Stimulated activated CD8-positive, alpha-beta memory T cell treated with anti-CD3 and anti-CD28 coated beads, Interleukin-12 subunit alpha, Interleukin-12 subunit beta, amount 100 ng/mL, for 1 hour (primary cell): ENCODE results near the gene NDUFC1.
"Not testable (repeated sequence)": the region's sequence is repeated elsewhere in the genome, so short reads cannot be mapped to it uniquely, and the experiment has no call there.

Experiments used
- DNase-seq: peaks from one replicate; pipeline ENCODE4 v3.0.0-alpha.2; 2020; ENCODE audit warnings: low read depth

Gene NDUFC1

DNA sequence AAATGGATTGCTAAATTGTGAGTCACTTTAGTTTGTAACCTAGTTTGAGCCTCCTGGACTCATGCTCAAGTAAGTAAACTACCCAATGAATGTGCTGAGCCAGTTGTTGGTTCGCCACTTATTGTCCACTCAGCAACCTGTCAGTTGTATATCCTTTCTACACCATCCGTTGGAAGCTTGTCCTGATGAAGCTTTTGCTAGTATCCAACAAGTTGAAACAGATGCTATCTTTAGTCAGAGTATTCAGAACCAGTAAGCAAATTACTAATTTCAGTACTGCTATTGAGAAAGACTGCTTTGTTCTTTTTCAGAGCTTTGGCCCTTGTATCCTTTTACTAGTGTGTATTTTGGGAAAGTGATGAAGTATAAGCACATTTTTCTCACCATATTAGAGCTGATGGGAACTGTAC is 5.3 kb downstream of the NDUFC1 start:
- no peak for DNase-seq

DNA sequence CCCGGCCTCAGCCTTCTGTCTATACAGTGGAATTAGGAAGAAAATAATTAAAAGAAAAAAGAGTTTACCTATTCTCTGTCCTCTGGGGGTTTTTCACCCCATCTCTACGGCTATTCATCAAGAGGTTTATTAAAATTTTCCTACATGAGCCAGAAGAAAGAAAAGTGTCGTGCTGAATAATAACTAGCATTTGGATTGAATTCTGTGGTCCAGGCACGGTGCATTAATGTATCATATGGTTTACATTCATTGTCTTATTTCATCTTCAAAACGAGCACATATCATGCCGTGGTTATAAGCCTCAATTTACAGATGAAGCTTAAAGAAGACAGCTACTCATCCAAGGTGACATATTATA is 6.4 kb downstream of the NDUFC1 start:
- DNase-seq, result no peak

DNA sequence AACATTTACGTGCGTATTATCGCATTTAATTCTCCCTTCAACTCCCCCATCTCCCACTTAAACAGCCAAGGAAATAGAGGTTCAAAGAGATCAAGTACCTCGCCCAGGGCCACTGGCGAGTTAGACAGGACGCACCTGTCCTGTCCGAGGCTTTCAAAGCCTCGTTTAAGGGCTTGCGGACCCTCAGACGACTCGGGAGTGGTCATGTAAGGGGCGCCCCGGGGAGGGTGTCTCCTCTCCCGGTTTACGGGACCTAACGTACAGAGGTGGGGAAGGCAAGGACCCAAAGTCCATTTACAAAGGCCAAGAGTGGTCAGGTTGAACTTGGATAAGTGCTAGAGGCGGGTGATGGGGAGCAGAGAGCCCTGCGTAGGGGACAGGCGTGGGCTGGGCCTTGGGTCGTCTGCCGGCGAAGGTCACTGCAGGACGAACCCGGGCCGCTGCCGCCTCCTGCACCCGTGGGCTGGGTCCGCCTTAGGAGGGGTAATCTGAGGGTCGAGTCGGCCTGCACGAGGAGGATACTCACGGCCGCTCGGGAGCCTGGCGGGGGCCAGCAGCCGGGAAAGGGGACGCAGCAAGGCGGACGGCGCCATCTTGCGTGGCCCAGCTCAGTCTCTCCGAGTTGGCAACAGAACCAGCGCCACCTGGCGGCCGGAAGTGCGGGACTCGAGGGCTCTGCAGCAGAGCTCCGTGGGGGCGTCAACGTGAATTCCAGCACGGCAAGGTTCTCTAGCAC is 6.9 kb downstream of the NDUFC1 start:
- peak; percentile 99 for DNase-seq

DNA sequence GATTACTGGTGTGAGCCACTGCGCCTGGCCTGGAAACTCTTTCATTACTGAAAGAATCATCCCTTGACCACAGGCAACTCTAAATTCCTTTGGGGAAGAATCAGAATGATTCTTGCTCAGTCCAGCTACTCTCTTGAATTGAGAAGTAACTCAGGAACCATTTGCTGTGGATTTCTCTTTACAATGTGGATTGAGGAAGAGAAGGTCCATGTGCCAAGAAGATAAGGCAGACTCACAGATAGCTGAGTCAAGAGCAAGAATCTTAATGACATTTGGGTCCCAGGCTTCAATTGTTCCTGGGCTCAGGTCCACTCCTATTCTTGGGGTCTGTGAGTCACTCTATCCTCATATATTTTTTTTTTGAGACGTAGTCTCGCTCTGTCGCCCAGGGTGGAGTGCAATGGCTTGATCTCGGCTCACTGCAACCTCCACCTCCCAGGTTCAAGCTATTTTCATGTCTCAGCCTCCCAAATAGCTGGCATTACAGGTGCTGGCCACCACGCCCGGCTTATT is 16.0 kb downstream of the NDUFC1 start:
- DNase-seq, result no peak

DNA sequence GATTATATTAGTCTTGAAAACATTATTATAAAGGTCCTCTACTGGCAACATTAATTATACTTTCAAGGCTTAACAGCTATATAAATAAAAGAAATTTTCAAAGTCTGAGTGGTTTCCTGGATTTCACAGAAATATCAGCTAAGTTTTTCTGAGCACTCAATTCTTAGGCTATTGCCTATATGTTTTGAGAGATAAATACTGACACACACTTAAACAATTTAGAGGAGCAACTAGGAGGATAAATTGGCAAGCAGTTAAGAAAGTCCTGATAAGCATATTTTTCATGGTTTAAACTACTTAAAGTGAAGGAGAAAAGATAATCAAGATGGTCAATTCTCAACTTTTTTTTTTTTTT is 19.6 kb downstream of the NDUFC1 start:
- no peak for DNase-seq

DNA sequence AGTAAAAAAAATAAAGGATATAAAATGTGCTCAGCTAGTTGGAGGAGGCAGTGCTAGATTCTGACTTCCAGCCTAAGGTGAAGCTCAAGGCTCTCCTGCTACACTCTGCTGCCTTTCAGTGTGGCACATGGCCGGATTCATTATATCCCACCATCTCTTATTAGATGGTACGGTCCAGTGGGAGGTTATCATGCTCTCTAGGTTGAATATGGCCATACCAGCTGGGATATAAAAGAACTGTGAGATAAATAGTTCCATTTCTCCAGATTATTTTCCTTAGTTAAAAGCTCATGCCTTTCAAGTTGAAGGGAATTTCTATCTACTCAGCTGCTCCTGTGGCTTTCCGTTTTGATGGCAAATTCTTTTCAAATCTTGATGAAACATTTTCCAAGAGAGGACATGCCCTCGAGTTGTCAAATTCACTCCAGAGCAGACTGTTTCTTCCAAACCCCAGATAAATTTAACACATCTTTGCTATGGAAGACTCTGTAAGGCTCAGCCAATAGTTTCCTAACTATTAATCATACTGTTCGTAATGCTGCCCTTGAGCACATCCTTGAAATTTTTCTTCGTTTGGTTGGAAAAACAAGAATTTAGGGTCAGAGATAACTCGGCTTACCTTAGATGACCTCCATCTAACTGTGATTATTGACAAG is 20.1 kb downstream of the NDUFC1 start:
- no peak for DNase-seq

DNA sequence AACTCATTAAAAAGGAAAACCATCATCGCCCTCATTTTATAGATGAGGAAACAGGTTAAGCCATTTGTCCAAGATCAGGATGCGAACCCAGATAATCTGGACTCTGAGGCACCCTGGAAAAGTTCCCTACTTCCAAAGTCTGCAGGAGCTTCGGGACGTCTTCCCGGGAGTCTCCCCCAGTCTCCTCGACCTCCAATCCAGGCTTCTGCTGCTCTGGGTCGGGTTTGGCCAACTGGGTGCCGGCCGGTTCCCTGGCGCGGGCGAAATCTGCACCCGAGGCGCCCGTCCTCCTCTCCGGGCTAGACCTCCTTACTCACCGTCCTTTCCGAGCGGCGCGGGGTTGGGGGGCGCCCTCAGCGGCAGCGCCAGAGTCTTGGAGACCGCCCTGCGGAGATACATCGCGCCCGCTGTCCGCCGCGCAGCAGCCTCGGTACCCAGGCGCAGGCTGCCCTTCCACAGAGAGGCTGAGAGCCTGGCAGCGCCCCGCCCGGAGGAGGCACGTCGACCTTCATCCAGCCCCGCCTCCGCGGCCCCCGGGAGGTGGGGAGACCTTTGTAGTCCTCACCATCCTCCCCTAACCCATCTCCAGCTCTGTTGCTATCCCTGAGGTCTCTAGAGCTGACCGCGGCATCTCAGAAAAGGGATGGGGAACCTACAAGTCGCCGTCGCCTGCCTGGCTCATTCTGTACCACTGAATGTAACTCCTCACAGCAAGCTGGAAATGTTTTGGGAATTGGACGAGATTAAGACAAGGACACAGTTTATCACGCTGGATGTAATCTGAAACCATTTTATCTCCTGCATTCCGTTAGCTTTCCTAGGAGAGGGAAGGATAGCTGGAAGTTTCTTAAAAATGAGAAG is 22.3 kb downstream of the NDUFC1 start, which contains the start of gene MGARP:
Gene MGARP, minus strand, starts transcription at position 466 of the 861 bp plus-strand sequence. Its CDS starts 67 bp downstream, at position 399.
- DNase-seq, result no peak

DNA sequence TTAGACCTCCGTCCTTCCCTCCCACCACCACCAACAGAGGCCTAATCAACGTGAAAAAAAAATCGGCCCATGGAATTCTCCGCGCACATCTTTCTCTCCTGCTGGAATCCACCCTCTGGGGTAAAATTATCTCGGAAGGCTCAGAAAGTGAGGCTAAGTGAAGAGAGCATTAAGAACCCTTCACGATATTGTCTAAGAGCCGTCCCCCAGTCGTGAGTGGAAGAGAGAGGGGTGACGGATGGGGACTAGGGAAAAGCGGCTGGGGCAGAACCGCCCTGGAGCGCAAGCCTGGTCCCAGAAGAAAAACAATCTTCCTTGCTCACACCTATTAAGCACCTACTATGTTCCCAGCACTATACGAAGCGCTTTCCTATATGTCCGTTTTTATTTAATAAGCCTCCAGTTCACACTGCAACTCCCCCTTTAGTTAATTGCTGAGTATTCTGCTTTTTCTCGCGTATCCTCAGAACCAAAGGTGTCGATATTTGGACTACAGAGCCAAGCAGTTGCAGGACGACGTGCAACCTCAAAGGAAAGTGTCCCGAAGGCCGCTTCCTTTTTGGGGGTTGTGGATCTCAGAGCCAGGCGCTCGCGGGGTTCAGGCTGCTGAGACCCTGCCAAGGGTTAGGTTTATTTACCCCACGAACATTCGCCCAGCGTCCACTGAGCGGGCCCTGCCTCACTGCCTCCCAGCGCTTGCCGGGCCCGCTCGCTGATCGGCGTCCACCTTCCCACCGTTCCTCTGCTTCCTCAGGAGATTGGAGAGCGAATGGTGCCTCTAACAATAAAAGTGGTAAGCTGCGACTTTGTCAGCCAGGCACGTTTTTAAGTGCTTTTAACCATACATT is 23.1 kb downstream of the NDUFC1 start:
- no peak for DNase-seq

DNA sequence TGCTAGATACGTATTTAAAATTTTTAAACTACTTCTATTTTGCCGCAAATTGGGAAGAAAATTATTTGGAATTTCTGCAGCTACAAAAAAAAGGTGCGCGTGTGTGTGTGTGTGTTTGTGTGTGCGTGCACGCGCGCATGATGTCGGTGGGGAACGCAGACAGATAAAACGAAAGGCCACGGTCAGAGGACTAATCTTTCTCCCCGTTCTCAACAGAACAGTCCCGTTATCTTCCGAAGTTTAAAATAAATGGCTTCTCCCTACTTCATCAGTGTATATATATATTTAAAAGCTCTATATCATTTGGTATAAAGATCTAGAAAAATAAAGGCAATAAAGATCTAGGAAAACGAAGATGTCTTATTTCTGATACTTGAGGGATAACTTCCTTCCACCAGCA is 23.8 kb downstream of the NDUFC1 start:
- no peak for DNase-seq

DNA sequence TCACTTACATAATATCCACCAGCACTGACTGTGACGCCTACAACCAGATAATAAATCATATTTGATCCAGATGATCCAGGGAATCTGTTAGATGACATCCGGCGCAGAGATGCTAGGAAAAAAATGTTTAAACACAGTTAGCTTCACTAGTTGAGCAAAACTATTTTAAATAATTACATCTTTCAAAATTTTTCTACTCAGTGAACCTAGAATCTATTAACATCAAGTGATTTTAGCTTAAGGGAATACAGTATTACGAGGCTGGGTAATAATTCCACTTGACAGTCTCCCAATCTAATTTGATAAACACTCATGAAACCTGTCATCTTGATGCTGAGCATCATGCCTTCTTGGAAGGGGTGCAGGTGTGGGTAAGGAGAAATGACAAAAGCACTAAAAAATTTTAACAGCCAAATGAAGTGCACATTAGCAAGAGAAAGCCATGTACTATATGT is 27.0 kb downstream of the NDUFC1 start:
- no peak for DNase-seq

DNA sequence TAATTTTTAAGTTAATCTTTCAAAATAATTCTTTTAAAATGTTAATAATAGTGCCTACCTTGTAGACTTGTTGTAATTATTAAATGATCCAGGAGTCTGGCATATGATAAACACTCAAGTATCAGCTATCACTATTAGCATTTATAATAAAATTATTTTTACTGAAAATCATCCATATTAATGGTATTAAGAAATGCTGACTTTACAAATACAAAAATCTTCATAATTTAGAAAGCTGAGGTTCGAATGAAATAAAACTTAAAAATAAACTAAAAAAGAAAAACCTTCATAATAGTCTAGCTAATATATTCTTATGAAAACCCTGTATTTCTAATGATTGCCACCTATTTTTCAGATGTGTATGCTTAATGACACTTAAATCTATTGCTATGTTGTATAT is 27.5 kb downstream of the NDUFC1 start:
- no peak for DNase-seq

DNA sequence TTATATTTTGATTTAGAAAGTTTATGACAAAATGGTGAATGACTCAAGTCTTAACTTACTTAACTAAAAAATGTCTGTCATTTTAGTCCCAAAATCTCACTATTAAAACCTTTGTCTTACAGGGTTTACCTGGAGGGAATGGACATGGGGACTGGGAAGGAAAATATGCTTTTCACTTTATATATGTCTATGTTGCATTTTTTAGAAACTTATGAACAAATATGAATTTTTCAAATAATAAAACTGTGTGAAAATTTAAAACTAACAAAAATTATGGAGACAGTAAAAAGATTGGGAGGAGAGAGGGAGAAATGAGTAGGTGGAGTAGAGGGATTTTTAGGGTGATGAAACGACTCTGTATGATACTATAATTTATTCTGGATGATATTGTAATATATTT is 28.4 kb downstream of the NDUFC1 start:
- DNase-seq, result no peak

DNA sequence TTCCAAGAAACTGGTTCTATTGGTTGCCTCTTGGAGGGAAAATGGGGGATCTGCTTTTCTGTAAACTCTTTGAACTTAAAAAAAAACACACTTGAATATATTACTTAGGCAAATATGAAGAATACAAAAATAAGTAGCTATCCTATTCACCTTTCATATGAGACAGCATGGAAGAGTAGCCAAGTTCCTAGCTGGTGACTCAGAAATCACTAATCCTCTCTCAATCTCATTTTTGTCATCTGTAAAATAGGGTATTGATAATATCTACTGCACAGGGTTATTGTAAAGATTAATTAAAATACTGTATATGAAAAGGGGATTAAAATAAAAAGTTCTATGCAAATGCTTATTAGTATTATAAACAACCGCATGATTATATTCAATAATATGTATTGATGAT is 35.0 kb downstream of the NDUFC1 start:
- no peak for DNase-seq

DNA sequence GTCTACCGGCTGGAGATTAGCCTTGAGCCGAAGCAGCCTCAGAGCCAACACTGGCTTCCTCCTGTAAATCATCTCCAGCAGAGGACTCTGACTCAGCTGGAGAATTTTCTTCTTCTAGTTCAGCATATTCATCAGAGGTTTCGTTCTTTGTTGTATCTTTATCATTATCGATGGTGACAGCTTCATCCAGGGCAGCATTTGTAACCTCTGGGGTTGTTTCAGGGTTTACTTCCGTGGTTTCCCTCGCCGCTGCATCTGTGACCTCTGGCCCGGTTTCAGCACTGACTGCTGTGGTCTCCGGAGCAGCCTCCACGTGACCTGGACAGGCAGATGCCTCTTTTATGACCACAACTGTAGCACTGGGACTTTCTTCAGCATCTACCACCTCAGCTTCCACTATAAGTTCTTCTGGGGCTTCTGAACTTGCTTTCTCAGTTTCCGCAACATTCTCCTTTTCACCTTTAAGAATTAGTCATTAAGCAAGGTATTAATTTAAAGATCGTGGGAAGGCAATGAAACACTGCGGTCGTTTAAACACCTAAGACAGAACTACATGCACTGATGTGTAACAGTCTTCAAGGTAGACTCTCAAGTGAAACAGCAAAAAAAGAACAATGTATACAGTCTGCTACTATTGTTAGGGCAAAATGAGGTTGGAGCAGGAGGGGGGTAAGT is 35.6 kb downstream of the NDUFC1 start:
- DNase-seq, result peak; percentile 35

DNA sequence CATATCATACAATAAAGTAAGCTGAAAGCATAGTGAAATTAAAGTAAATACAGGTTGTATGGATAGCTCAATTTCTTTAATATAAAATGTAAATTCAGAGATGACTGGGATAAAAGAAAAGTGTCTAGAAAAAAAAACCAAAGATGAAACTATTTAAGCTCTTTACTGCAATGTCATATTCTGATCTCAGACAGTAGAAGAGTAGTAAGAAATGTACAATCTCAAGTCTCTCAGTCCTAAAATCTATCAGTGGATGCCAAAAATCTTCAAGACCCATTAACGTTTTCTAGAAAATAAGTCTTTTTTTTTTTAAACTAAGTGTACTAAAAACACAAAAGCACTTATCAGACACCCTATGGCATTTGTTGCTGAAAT is 36.1 kb downstream of the NDUFC1 start:
- DNase-seq, result no peak

DNA sequence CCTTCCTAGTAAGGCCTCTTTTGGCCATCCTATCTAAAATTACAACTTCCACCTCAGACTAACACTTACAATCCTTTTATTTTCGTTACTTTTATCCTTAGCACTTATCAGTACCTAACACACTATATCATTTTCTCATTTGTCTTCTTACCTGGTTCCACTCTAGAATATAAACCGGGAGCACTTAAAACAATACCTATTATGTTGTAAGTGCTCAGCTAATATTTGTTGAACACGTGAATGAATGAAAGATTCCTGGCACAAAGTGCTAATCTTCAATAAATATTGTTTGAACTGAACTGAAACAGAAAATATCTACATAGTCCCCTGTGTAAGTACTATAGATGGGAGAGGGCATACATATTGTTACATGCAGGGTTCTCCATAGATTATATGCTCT is 36.6 kb downstream of the NDUFC1 start:
- no peak for DNase-seq

DNA sequence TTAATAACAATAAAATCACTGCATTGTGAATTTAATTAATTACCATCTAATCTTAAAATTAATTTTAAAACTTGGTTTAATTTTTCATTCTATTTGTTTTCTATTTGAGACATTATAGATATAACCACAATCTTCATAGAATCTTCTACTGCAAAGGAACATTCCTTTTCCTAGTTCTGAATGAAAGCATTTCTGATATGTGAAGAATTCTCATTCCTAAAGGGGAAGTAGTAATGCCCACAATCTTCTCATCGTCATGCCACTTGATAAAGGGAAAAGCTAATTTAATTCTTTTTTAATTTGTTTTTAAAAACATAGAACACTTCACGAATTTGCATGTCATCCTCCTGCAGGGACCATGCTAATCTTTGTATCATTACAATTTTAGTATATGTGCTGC is 45.9 kb downstream of the NDUFC1 start:
- DNase-seq, result no peak

DNA sequence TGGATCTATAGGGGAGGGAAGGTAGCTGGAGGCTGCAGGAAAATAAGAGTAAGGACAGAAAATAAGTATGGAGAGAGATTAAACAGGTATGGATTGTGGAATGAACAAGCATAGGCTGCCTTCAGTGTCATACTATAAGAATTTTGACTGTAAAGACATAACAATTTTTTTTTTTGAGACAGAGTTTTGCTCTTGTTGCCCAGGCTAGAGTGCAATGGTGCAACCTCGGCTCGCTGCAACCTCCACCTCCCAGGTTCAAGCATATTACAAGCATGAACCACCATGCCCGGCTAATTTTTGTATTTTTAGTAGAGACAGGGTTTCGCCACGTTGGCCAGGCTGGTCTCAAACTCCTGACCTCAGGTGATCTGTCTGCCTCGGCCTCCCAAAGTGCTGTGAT is 46.7 kb downstream of the NDUFC1 start:
- not testable (repeated sequence) for DNase-seq

DNA sequence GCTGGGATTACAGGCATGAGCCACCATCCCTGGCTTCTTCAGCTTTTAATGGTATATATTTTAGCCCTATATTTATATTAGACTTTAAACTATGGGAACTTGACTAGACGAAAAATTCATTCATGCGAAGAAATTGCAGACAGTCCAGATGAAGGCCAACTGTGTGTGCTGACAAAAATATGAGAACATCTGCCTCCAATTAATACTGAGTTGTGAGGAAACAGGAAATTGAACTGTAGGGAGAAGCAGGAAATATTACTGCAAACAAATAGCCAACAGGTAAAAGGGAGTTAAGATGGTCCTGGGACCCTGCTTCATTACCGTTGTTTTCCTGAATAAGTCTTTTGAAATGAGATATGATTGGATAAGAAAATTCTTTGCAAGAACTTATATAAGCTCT is 48.6 kb downstream of the NDUFC1 start:
- DNase-seq, result no peak

DNA sequence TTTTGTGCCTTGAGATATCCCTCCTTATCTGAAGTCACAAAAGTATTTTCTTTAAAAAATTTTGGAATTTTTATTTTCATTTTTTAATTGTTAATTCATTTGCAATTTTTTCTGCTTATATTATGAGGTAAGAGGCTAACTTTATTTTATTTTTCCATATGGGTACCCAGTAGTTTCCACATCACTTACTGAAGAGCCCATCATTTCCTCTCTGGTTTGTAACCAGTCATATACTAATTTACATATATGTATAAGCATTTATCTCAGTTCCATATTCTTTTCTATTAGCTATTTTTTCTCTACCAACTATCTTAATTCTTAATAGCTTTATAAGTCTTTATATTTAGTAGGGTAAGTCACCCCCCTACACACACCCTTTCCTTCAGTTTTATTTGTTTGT is 49.2 kb downstream of the NDUFC1 start:
- DNase-seq, result no peak

DNA sequence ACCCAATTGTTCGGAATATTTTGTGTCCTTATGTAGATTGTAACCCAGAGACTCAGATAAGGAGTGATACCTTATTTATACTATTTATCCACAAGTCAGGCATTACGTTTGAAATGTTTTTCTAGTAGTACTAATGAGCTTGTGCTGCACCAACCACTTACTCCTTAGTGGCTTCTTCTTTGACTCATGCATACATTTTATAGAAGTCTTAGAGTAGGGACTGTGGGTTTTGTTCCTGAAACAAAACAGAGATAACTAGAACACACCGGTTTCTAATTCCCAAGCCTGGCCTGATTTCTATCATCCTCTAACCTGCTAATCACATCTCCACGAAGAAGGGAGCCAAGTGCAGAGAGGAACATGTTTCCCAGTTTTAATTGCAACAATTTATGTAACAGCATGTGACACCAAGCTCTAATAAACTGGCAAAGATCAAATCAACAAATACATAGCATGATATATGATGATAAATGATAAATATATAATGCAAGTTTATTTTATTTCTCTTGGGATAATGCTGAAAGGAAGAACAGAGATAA is 54.5 kb downstream of the NDUFC1 start:
- no peak for DNase-seq
